Central memory CD8-positive, alpha-beta T cell (primary cell): Measurements from ENCODE around the gene TMEM183A.

ENCODE experiments used
- ATAC-seq: fragments of 150-1000 bp; cut with Tn5 transposase; replicated peaks from 2 replicates; pipeline ENCODE4 v1.10.0; 2022; ENCODE audit warnings: mild to moderate bottlenecking, moderate FRiP score, moderate number of reproducible peaks; ENCODE audit not compliant: poor library complexity, severe bottlenecking; ENCODE audit errors: extremely low read depth
- DNase-seq, 2 donors: peaks; one replicate each; pipeline ENCODE4 v3.0.0; 2021; ENCODE audit warnings: low spot score in 2 of 2
- H3K27ac Mint-ChIP-seq: one replicate; pipeline ENCODE4 v1.8.0; 2022; ENCODE audit warnings: low read depth, mild to moderate bottlenecking, moderate library complexity, mixed read lengths
- H3K27me3 Mint-ChIP-seq: one replicate; pipeline ENCODE4 v1.8.0; 2022; ENCODE audit warnings: mixed read lengths
- H3K36me3 Mint-ChIP-seq: one replicate; pipeline ENCODE4 v1.8.0; 2022; ENCODE audit warnings: mild to moderate bottlenecking, moderate library complexity, mixed read lengths; ENCODE audit not compliant: insufficient read depth
- H3K4me1 Mint-ChIP-seq: one replicate; pipeline ENCODE4 v1.8.0; 2022; ENCODE audit warnings: mixed read lengths
- H3K4me3 Mint-ChIP-seq: one replicate; pipeline ENCODE4 v1.8.0; 2022; ENCODE audit warnings: mild to moderate bottlenecking, moderate library complexity, mixed read lengths
- H3K9me3 Mint-ChIP-seq: one replicate; pipeline ENCODE4 v1.8.0; 2022; ENCODE audit warnings: mixed read lengths

TMEM183A gene

GRCh38 chr1:203048086-203048485, 40.9 kb downstream of the TMEM183A start:
- no peak for DNase-seq
- Mint-ChIP-seq H3K9me3 (no peaks in the 10 kb centered on the region), H3K4me1 (no peaks in the 10 kb centered on the region), H3K36me3 (no peaks in the 10 kb centered on the region), H3K27ac (no peak overlapping the region), H3K27me3 (peaks cover 66% of the 10 kb centered on the region), H3K4me3 (no peak overlapping the region)
- no peak for ATAC-seq

- H3K27me3 Mint-ChIP-seq: peaks cover 66% of the 10 kb centered on the region
- H3K4me3 Mint-ChIP-seq: no peak overlapping the region
- H3K9me3 Mint-ChIP-seq: no peaks in the 10 kb centered on the region
- H3K4me1 Mint-ChIP-seq: no peaks in the 10 kb centered on the region
- H3K27ac Mint-ChIP-seq: no peak overlapping the region
- no peaks in the 10 kb centered on the region for H3K36me3 Mint-ChIP-seq
- ATAC-seq: no peak
- DNase-seq: no peak
Measured at GRCh38 chr1:203048555-203049051, 41.4 kb downstream of the TMEM183A start.

GRCh38 chr1:203049077-203049476, 41.9 kb downstream of the TMEM183A start:
- Mint-ChIP-seq H3K4me3 (no peak overlapping the region), H3K4me1 (no peaks in the 10 kb centered on the region), H3K27me3 (peaks cover 64% of the 10 kb centered on the region)

GRCh38 chr1:203049576-203050180, 42.5 kb downstream of the TMEM183A start:
- DNase-seq (no peak), ATAC-seq (no peak)
- H3K27ac Mint-ChIP-seq: no peak overlapping the region
- H3K4me1 Mint-ChIP-seq: no peaks in the 10 kb centered on the region
- H3K36me3 Mint-ChIP-seq: no peaks in the 10 kb centered on the region
- no peaks in the 10 kb centered on the region for H3K9me3 Mint-ChIP-seq
- no peak overlapping the region for H3K4me3 Mint-ChIP-seq
- H3K27me3 Mint-ChIP-seq: peaks cover 60% of the 10 kb centered on the region

More at GRCh38 chr1:203049077-203049476, 41.9 kb downstream of the TMEM183A start:
- no peaks in the 10 kb centered on the region for H3K36me3 Mint-ChIP-seq
- H3K9me3 Mint-ChIP-seq: no peaks in the 10 kb centered on the region
- ATAC-seq (no peak), DNase-seq (no peak)
- H3K27ac Mint-ChIP-seq: no peak overlapping the region

- Mint-ChIP-seq H3K36me3 (no peaks in the 10 kb centered on the region), H3K27ac (no peak overlapping the region), H3K9me3 (no peaks in the 10 kb centered on the region), H3K4me3 (no peak overlapping the region), H3K27me3 (peaks cover 63% of the 10 kb centered on the region), H3K4me1 (no peaks in the 10 kb centered on the region)
- no peak for DNase-seq
- ATAC-seq: no peak
Measured at GRCh38 chr1:203050826-203051225, 43.7 kb downstream of the TMEM183A start.

GRCh38 chr1:203051841-203052324, 44.7 kb downstream of the TMEM183A start:
- H3K27ac Mint-ChIP-seq: no peak overlapping the region
- H3K4me3 Mint-ChIP-seq: no peak overlapping the region
- H3K9me3 Mint-ChIP-seq: no peaks in the 10 kb centered on the region
- peaks cover 2% of the 10 kb centered on the region for H3K36me3 Mint-ChIP-seq
- peaks cover 72% of the 10 kb centered on the region for H3K27me3 Mint-ChIP-seq
- DNase-seq (no peak), ATAC-seq (no peak)
- H3K4me1 Mint-ChIP-seq: no peaks in the 10 kb centered on the region

GRCh38 chr1:203052601-203053000, 45.4 kb downstream of the TMEM183A start:
- Mint-ChIP-seq H3K36me3 (peaks cover 2% of the 10 kb centered on the region), H3K27me3 (peaks cover 71% of the 10 kb centered on the region), H3K27ac (no peak overlapping the region), H3K9me3 (no peaks in the 10 kb centered on the region), H3K4me3 (no peak overlapping the region), H3K4me1 (no peaks in the 10 kb centered on the region)
- no peak for ATAC-seq
- no peak for DNase-seq

GRCh38 chr1:203054184-203054583, 47.0 kb downstream of the TMEM183A start:
- no peaks in the 10 kb centered on the region for H3K4me1 Mint-ChIP-seq
- DNase-seq: no peak
- no peak overlapping the region for H3K4me3 Mint-ChIP-seq
- peaks cover 2% of the 10 kb centered on the region for H3K36me3 Mint-ChIP-seq
- no peaks in the 10 kb centered on the region for H3K9me3 Mint-ChIP-seq
- peaks cover 68% of the 10 kb centered on the region for H3K27me3 Mint-ChIP-seq
- no peak for ATAC-seq
- H3K27ac Mint-ChIP-seq: no peak overlapping the region

- ATAC-seq: no peak
- Mint-ChIP-seq H3K27me3 (peaks cover 68% of the 10 kb centered on the region), H3K36me3 (peaks cover 2% of the 10 kb centered on the region), H3K4me3 (no peak overlapping the region), H3K27ac (no peak overlapping the region), H3K9me3 (no peaks in the 10 kb centered on the region), H3K4me1 (no peaks in the 10 kb centered on the region)
- no peak for DNase-seq
Measured at GRCh38 chr1:203054642-203055041, 47.5 kb downstream of the TMEM183A start.

- Mint-ChIP-seq H3K27me3 (peaks cover 64% of the 10 kb centered on the region), H3K4me1 (no peaks in the 10 kb centered on the region), H3K36me3 (peaks cover 2% of the 10 kb centered on the region), H3K4me3 (no peak overlapping the region), H3K9me3 (no peaks in the 10 kb centered on the region), H3K27ac (no peak overlapping the region)
- DNase-seq (no peak), ATAC-seq (no peak)
Measured at GRCh38 chr1:203055161-203055799, 48.1 kb downstream of the TMEM183A start.

GRCh38 chr1:203056012-203056411, 48.8 kb downstream of the TMEM183A start:
- Mint-ChIP-seq H3K27me3 (peaks cover 63% of the 10 kb centered on the region), H3K36me3 (peaks cover 2% of the 10 kb centered on the region), H3K4me1 (no peaks in the 10 kb centered on the region), H3K27ac (no peak overlapping the region), H3K9me3 (no peaks in the 10 kb centered on the region), H3K4me3 (no peak overlapping the region)
- ATAC-seq (no peak), DNase-seq (no peak)

GRCh38 chr1:203056516-203056915, 49.3 kb downstream of the TMEM183A start:
- ATAC-seq (no peak), DNase-seq (no peak)
- Mint-ChIP-seq H3K9me3 (no peaks in the 10 kb centered on the region), H3K36me3 (peaks cover 2% of the 10 kb centered on the region), H3K4me3 (no peak overlapping the region), H3K27ac (no peak overlapping the region), H3K4me1 (no peaks in the 10 kb centered on the region), H3K27me3 (peaks cover 63% of the 10 kb centered on the region)
